Measurements from ENCODE around the gene MYO1F. TPM values are rescaled to one million over a fixed set of nuclear protein-coding genes. Genes with fewer than 3 reads are reported as not detected.
"Not testable (repeated sequence)": the region's sequence is repeated elsewhere in the genome, so short reads cannot be mapped to it uniquely, and the experiment has no call there.

Gene MYO1F
- polyA plus RNA-seq, 1 donor (not counting 4 experiments of a cell fraction or from before 2014, with no cell fraction given) = 0.14 TPM

- Histone ChIP-seq H3K9ac (ENCODE audit: control insufficient read depth, extremely low read depth, insufficient read depth, low read length) (no peak overlapping the region), H3K4me3 (ENCODE audit: control insufficient read depth in 2 of 3, extremely low read depth in 1 of 3, insufficient read depth in 2 of 3, low read depth in 1 of 3, low read length in 3 of 3) (no peak overlapping the region), H2AFZ (ENCODE audit: control insufficient read depth, low read length) (no peak overlapping the region), H3K36me3 (ENCODE audit: control insufficient read depth in 2 of 2, extremely low read depth in 1 of 2, insufficient read depth in 2 of 2, low read length in 2 of 2) (no peaks in the 10 kb centered on the region), H3K9me1 (ENCODE audit: control insufficient read depth, extremely low read depth, insufficient read depth, low read length) (no peaks in the 10 kb centered on the region), H4K20me1 (ENCODE audit: control insufficient read depth, extremely low read depth, insufficient read depth, low read length) (no peaks in the 10 kb centered on the region), H3K4me2 (ENCODE audit: control insufficient read depth, extremely low read depth, insufficient read depth, low read depth, low read length) (no peak overlapping the region), H3K9me3 (ENCODE audit: control insufficient read depth, low read depth, low read length) (no peaks in the 10 kb centered on the region), H3K4me1 (ENCODE audit: control insufficient read depth, extremely low read depth, insufficient read depth, low read length) (no peaks in the 10 kb centered on the region), H3K79me2 (ENCODE audit: control insufficient read depth, insufficient read depth, low read length) (no peaks in the 10 kb centered on the region), H3K27me3 (ENCODE audit: control insufficient read depth, extremely low read depth, insufficient read depth, low read length) (no peaks in the 10 kb centered on the region), H3K27ac (ENCODE audit: control insufficient read depth, insufficient read depth, low read length) (no peak overlapping the region)
- dilution Hi-C loops (cut with MboI; ENCODE audit: extremely low pct_ligation_motif_present, low sequenced_read_pairs) = no loop called here
- no peak for FAIRE-seq
- no peak for DNase-seq (ENCODE audit: low read depth, low spot score)
- no peak for TF ChIP-seq EZH2 (IDR thresholded peaks at IDR 0.05; ENCODE audit: low read length)
- TF ChIP-seq, protein P1, sequence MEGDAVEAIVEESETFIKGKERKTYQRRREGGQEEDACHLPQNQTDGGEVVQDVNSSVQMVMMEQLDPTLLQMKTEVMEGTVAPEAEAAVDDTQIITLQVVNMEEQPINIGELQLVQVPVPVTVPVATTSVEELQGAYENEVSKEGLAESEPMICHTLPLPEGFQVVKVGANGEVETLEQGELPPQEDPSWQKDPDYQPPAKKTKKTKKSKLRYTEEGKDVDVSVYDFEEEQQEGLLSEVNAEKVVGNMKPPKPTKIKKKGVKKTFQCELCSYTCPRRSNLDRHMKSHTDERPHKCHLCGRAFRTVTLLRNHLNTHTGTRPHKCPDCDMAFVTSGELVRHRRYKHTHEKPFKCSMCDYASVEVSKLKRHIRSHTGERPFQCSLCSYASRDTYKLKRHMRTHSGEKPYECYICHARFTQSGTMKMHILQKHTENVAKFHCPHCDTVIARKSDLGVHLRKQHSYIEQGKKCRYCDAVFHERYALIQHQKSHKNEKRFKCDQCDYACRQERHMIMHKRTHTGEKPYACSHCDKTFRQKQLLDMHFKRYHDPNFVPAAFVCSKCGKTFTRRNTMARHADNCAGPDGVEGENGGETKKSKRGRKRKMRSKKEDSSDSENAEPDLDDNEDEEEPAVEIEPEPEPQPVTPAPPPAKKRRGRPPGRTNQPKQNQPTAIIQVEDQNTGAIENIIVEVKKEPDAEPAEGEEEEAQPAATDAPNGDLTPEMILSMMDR (optimal IDR thresholded peaks at IDR 0.05 in 1 of 3, IDR thresholded peaks at IDR 0.05 in 1 of 3, conservative IDR thresholded peaks at IDR 0.05 in 1 of 3; ENCODE audit: extremely low read depth in 1 of 3, insufficient read depth in 2 of 3, low read length in 3 of 3) = no peak
Measured at GRCh38 chr19:8558325-8558724, 18.9 kb downstream of the MYO1F start.

- no peaks in the 10 kb centered on the region for H3K9me1 ChIP-seq (ENCODE audit: control insufficient read depth, extremely low read depth, insufficient read depth, low read length)
- H3K27ac ChIP-seq (ENCODE audit: control insufficient read depth, insufficient read depth, low read length) = no peak overlapping the region
- H3K9ac ChIP-seq (ENCODE audit: control insufficient read depth, extremely low read depth, insufficient read depth, low read length) = no peak overlapping the region
- H3K9me3 ChIP-seq (ENCODE audit: control insufficient read depth, low read depth, low read length) = no peaks in the 10 kb centered on the region
- TF ChIP-seq EZH2 (IDR thresholded peaks at IDR 0.05; ENCODE audit: low read length) = no peak
- dilution Hi-C loops (cut with MboI; ENCODE audit: extremely low pct_ligation_motif_present, low sequenced_read_pairs) = no loop called here
- no peak overlapping the region for H2AFZ ChIP-seq (ENCODE audit: control insufficient read depth, low read length)
- no peaks in the 10 kb centered on the region for H3K4me1 ChIP-seq (ENCODE audit: control insufficient read depth, extremely low read depth, insufficient read depth, low read length)
- no peak overlapping the region for H3K4me3 ChIP-seq (ENCODE audit: control insufficient read depth in 2 of 3, extremely low read depth in 1 of 3, insufficient read depth in 2 of 3, low read depth in 1 of 3, low read length in 3 of 3)
- no peaks in the 10 kb centered on the region for H3K27me3 ChIP-seq (ENCODE audit: control insufficient read depth, extremely low read depth, insufficient read depth, low read length)
- no peak for FAIRE-seq
- no peaks in the 10 kb centered on the region for H3K36me3 ChIP-seq (ENCODE audit: control insufficient read depth in 2 of 2, extremely low read depth in 1 of 2, insufficient read depth in 2 of 2, low read length in 2 of 2)
- H4K20me1 ChIP-seq (ENCODE audit: control insufficient read depth, extremely low read depth, insufficient read depth, low read length) = no peaks in the 10 kb centered on the region
- no peak for DNase-seq (ENCODE audit: low read depth, low spot score)
- H3K79me2 ChIP-seq (ENCODE audit: control insufficient read depth, insufficient read depth, low read length) = no peaks in the 10 kb centered on the region
- no peak overlapping the region for H3K4me2 ChIP-seq (ENCODE audit: control insufficient read depth, extremely low read depth, insufficient read depth, low read depth, low read length)
Measured at GRCh38 chr19:8557642-8558238, 19.5 kb downstream of the MYO1F start.

DNA sequence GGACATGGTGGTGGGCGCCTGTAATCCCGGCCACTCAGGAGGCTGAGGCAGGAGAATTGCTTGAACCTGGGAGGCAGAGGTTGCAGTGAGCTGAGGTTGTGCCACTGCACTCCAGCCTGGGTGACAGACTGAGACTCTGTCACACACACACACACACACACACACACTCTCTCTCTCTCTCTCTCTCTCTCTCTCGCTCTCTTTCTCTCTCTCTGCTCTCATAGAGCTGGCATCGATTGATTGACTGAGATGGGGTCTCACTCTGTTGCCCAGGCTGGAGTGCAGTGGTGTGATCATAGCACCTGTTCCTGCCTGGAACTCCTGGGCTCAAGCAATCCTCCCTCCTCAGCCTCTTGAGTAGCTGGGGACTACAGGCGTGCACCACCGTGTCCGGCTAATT is 23.5 kb downstream of the MYO1F start:
- H3K4me1 ChIP-seq (ENCODE audit: control insufficient read depth, extremely low read depth, insufficient read depth, low read length); H3K27ac ChIP-seq (ENCODE audit: control insufficient read depth, insufficient read depth, low read length); H3K9me1 ChIP-seq (ENCODE audit: control insufficient read depth, extremely low read depth, insufficient read depth, low read length); H3K36me3 ChIP-seq (ENCODE audit: control insufficient read depth in 2 of 2, extremely low read depth in 1 of 2, insufficient read depth in 2 of 2, low read length in 2 of 2); H3K27me3 ChIP-seq (ENCODE audit: control insufficient read depth, extremely low read depth, insufficient read depth, low read length); FAIRE-seq; dilution Hi-C loops (cut with MboI; ENCODE audit: extremely low pct_ligation_motif_present, low sequenced_read_pairs); DNase-seq (ENCODE audit: low read depth, low spot score); H3K9me3 ChIP-seq (ENCODE audit: control insufficient read depth, low read depth, low read length); H3K9ac ChIP-seq (ENCODE audit: control insufficient read depth, extremely low read depth, insufficient read depth, low read length); H3K4me3 ChIP-seq (ENCODE audit: control insufficient read depth in 2 of 3, extremely low read depth in 1 of 3, insufficient read depth in 2 of 3, low read depth in 1 of 3, low read length in 3 of 3); H3K4me2 ChIP-seq (ENCODE audit: control insufficient read depth, extremely low read depth, insufficient read depth, low read depth, low read length); H4K20me1 ChIP-seq (ENCODE audit: control insufficient read depth, extremely low read depth, insufficient read depth, low read length); H3K79me2 ChIP-seq (ENCODE audit: control insufficient read depth, insufficient read depth, low read length); H2AFZ ChIP-seq (ENCODE audit: control insufficient read depth, low read length): not testable (repeated sequence)
